Erythroblast (primary cell): ENCODE measurements around the gene SLC33A1.

Source experiments
- GATA1 ChIP-seq: IDR thresholded peaks from 2 replicates; pipeline ENCODE4 v1.6.1; 2011; ENCODE audit warnings: low read depth, mild to moderate bottlenecking, control low read depth, low read length, moderate library complexity
- POLR2A ChIP-seq: IDR thresholded peaks from 2 replicates; pipeline ENCODE4 v1.6.1; 2011; ENCODE audit warnings: mild to moderate bottlenecking, low read length

GRCh38 chr3:155792532-155792931 lies 61.7 kb downstream of the SLC33A1 start:
- no peak for TF ChIP-seq POLR2A
- TF ChIP-seq GATA1, result no peak
